HCT116 (cell line): Measurements from ENCODE around the gene PTPN1. TPM values are rescaled to one million over a fixed set of nuclear protein-coding genes. Genes with fewer than 3 reads are reported as not detected.

Experiments
- ATAC-seq: fragments of 200-7000 bp; cut with Tn5 transposase; 2 replicates; pipeline ENCODE4 v1.9.1; 2020; ENCODE audit warnings: mild to moderate bottlenecking, moderate library complexity
- BruUV-seq: library from RNA; stranded (reverse); fragments of 400-500 nt; replicated peaks from 2 replicates; lab custom pipeline; 2021; lab: Mats Ljungman, UMichigan
- CTCF ChIA-PET: fragments of 300-600 bp; sonication (Branson Sonifier 250); formaldehyde crosslinking; loops from one replicate; lab custom pipeline; 2021; ENCODE audit warnings: antibody characterized with exemption; lab: Charles Lee
- POLR2A ChIA-PET: fragments of 300-600, 350-600 bp; sonication (Branson Sonifier 250); formaldehyde crosslinking; loops from one replicate; lab custom pipeline; 2021; ENCODE audit warnings: antibody characterized with exemption; lab: Charles Lee
- RAD21 ChIA-PET, 2 experiments: fragments of 300-600 bp; sonication (Branson Sonifier 250); formaldehyde crosslinking; loops; one replicate each; lab custom pipeline; 2023; ENCODE audit warnings: low total read pairs in 2 of 2; ENCODE audit not compliant: uncharacterized antibody in 2 of 2, unreplicated experiment in 2 of 2, low non-redundant PET in 1 of 2; lab: Charles Lee
- DNase-seq: peaks from one replicate; pipeline ENCODE4 v3.0.0-alpha.2; 2010; ENCODE audit warnings: low read depth, low spot score
- H2AFZ ChIP-seq: fragments of 200-600 bp; shearing (Covaris generic), sonication (generic); 2 replicates; pipeline ENCODE4 v1.6.1; 2017; ENCODE audit warnings: low read depth, mixed run types, mixed read lengths, antibody characterized with exemption, low read length; ENCODE audit not compliant: poor library complexity, severe bottlenecking
- H3K27ac ChIP-seq: 2 replicates; pipeline ENCODE4 v1.5.1; 2012; ENCODE audit warnings: low read depth, low read length
- H3K27me3 ChIP-seq: fragments of 200-600 bp; sonication (generic); 2 replicates; pipeline ENCODE4 v1.6.1; 2016; ENCODE audit warnings: mixed run types, low read length, mixed read lengths; ENCODE audit not compliant: insufficient read depth
- H3K36me3 ChIP-seq, 2 experiments: fragments of 200-500 bp in 1 of 2; fragments of 200-600 bp in 1 of 2; sonication (Bioruptor generic) in 1 of 2; sonication (generic) in 1 of 2; 2 replicates each; pipeline versions ENCODE4 v1.5.1 to v1.6.1; 2014 to 2016; ENCODE audit warnings: low read length in 2 of 2, inconsistent platforms in 1 of 2, mixed read lengths in 1 of 2, mixed run types in 1 of 2; ENCODE audit not compliant: insufficient read depth in 2 of 2, control insufficient read depth in 1 of 2
- H3K4me1 ChIP-seq, 2 experiments: fragments of 200-600 bp in 1 of 2; sonication (generic) in 1 of 2; 2 replicates each; pipeline versions ENCODE4 v1.5.1 to v1.6.1; 2012 to 2017; ENCODE audit warnings: low read length in 2 of 2, inconsistent platforms in 1 of 2, mild to moderate bottlenecking in 1 of 2, mixed read lengths in 1 of 2, mixed run types in 1 of 2, moderate library complexity in 1 of 2; ENCODE audit not compliant: insufficient read depth in 2 of 2, control insufficient read depth in 1 of 2
- H3K4me2 ChIP-seq: fragments of 200-600 bp; sonication (generic); 2 replicates; pipeline ENCODE4 v1.6.1; 2017; ENCODE audit warnings: mixed run types, low read length, mixed read lengths
- H3K4me3 ChIP-seq, 2 experiments: fragments of 200-600 bp in 1 of 2; sonication (generic) in 1 of 2; replicated peaks in 1 of 2; 2 replicates each; pipeline ENCODE4 v1.5.1; 2011 to 2016; ENCODE audit warnings: low read length in 2 of 2, control low read depth in 1 of 2, low read depth in 1 of 2, mild to moderate bottlenecking in 1 of 2, mixed read lengths in 1 of 2, mixed run types in 1 of 2
- H3K79me2 ChIP-seq: fragments of 200-600 bp; sonication (generic); 2 replicates; pipeline ENCODE4 v1.6.1; 2017; ENCODE audit warnings: mild to moderate bottlenecking, mixed run types, low read length, moderate library complexity, mixed read lengths; ENCODE audit not compliant: insufficient read depth
- H3K9ac ChIP-seq: fragments of 200-600 bp; sonication (generic); 2 replicates; pipeline ENCODE4 v1.6.1; 2016; ENCODE audit warnings: low read length, mixed read lengths
- H3K9me2 ChIP-seq: fragments of 200-600 bp; sonication (generic), shearing (Covaris generic); 2 replicates; pipeline ENCODE4 v1.6.1; 2017; ENCODE audit warnings: mixed run types, mild to moderate bottlenecking, moderate library complexity; ENCODE audit not compliant: insufficient read depth
- H3K9me3 ChIP-seq, 2 experiments: fragments of 200-500 bp in 1 of 2; fragments of 200-600 bp in 1 of 2; sonication (Bioruptor generic) in 1 of 2; sonication (generic) in 1 of 2; 2 replicates each; pipeline ENCODE4 v1.6.1; 2014 to 2017; ENCODE audit warnings: low read length in 2 of 2, mixed read lengths in 2 of 2, inconsistent platforms in 1 of 2, low read depth in 1 of 2, mild to moderate bottlenecking in 1 of 2, mixed run types in 1 of 2, moderate library complexity in 1 of 2; ENCODE audit not compliant: control insufficient read depth in 1 of 2, insufficient read depth in 1 of 2
- H4K20me1 ChIP-seq: fragments of 200-600 bp; sonication (generic), shearing (Covaris generic); 2 replicates; pipeline ENCODE4 v1.6.1; 2017; ENCODE audit warnings: mixed run types, mild to moderate bottlenecking, moderate library complexity; ENCODE audit not compliant: insufficient read depth
- CTCF ChIP-seq, 3 experiments: fragments of 200-600 bp in 1 of 3; sonication (generic) in 1 of 3; IDR thresholded peaks in 2 of 3; conservative IDR thresholded peaks in 1 of 3; 2 replicates each; pipeline ENCODE4 v1.5.1; 2012 to 2017; ENCODE audit warnings: low read depth in 2 of 3, low read length in 2 of 3, antibody characterized with exemption in 1 of 3, borderline replicate concordance in 1 of 3, control low read depth in 1 of 3, mild to moderate bottlenecking in 1 of 3, mixed read lengths in 1 of 3, mixed run types in 1 of 3, moderate library complexity in 1 of 3; ENCODE audit not compliant: insufficient read depth in 1 of 3
- EGR1 ChIP-seq: IDR thresholded peaks from 2 replicates; pipeline ENCODE4 v1.6.1; 2012; ENCODE audit warnings: low read depth
- ELF1 ChIP-seq: IDR thresholded peaks from 2 replicates; pipeline ENCODE4 v1.6.1; 2012; ENCODE audit warnings: low read depth, borderline replicate concordance
- REST ChIP-seq: IDR thresholded peaks from 2 replicates; pipeline ENCODE4 v1.6.1; 2012; ENCODE audit warnings: low read depth
- SIN3A ChIP-seq: IDR thresholded peaks from 2 replicates; pipeline ENCODE4 v1.6.1; 2012; ENCODE audit warnings: low read depth
- SP1 ChIP-seq: IDR thresholded peaks from 2 replicates; pipeline ENCODE4 v1.6.1; 2012; ENCODE audit warnings: low read depth
- SRF ChIP-seq: IDR thresholded peaks from 2 replicates; pipeline ENCODE4 v1.6.1; 2012; ENCODE audit warnings: low read depth
- TCF7L2 ChIP-seq: IDR thresholded peaks from 2 replicates; pipeline ENCODE4 v1.7.0; 2011; ENCODE audit warnings: borderline replicate concordance, inconsistent platforms; ENCODE audit not compliant: insufficient read depth, insufficient read length; ENCODE audit errors: extremely low read depth
- ZNF274 ChIP-seq: fragments of 200-500 bp; sonication (Bioruptor generic); IDR thresholded peaks from 2 replicates; pipeline ENCODE4 v1.6.1; 2014; ENCODE audit warnings: mild to moderate bottlenecking, low read depth, low read length, inconsistent platforms
- intact Hi-C: fragments of 100-400 bp; cut with micrococcal nuclease; formaldehyde crosslinking; loops from 2 replicates; pipeline ENCODE4 v1.10.0; 2022
- total RNA-seq: library from RNA; stranded (reverse); gene quantifications from one replicate; pipeline ENCODE4 v1.2.1, GENCODE V29; 2021; ENCODE audit not compliant: unreplicated experiment

PTPN1 gene
- total RNA-seq, 1 experiment from 2014 or later = 47.5 TPM

- H3K36me3 ChIP-seq = peaks cover 0 to 2% of the 10 kb centered on the region in 2 experiments; a peak in 1 of 4 replicates
- H3K4me3 ChIP-seq = no peak overlapping the region
- H4K20me1 ChIP-seq = no peaks in the 10 kb centered on the region
- no peaks in the 10 kb centered on the region for H3K9me3 ChIP-seq
- H2AFZ ChIP-seq = no peak overlapping the region
- no peaks in the 10 kb centered on the region for H3K9me2 ChIP-seq
- no peaks in the 10 kb centered on the region for H3K79me2 ChIP-seq
- CTCF ChIA-PET = no interaction called here
- DNase-seq = no peak
- H3K27me3 ChIP-seq = no peaks in the 10 kb centered on the region
- TF ChIP-seq ZNF274 = no peak
- no peak for TF ChIP-seq CTCF (IDR thresholded peaks at IDR 0.05 in 2 of 3, conservative IDR thresholded peaks at IDR 0.05 in 1 of 3; ENCODE audit: borderline replicate concordance in 1 of 3, insufficient read depth in 1 of 3, low read depth in 2 of 3, low read length in 2 of 3)
- no peak for TF ChIP-seq SIN3A
- TF ChIP-seq TCF7L2 = no peak
- TF ChIP-seq REST = no peak
- TF ChIP-seq SP1 = no peak
- no peak for TF ChIP-seq SRF
- TF ChIP-seq EGR1 = no peak
- TF ChIP-seq ELF1 = no peak
- RAD21 ChIA-PET = no interaction called here
- no peak overlapping the region for H3K27ac ChIP-seq
- intact Hi-C loops = no loop called here
- BruUV-seq = no TSS peak
- H3K9ac ChIP-seq = no peak overlapping the region
- H3K4me2 ChIP-seq = no peak overlapping the region
- ATAC-seq = no peak
- POLR2A ChIA-PET = no interaction called here
- H3K4me1 ChIP-seq = no peaks in the 10 kb centered on the region
These were observed 80.1 kb downstream of the PTPN1 start for GRCh38 chr20:50590348-50590664.
